Neural cell (in vitro differentiated cells): ENCODE measurements around the gene ARL10.

Experiments
- CTCF ChIP-seq: fragments of 450-650 bp; IDR thresholded peaks from 2 replicates; pipeline ENCODE4 v1.5.1; 2014; ENCODE audit warnings: antibody characterized with exemption, mild to moderate bottlenecking, moderate library complexity; ENCODE audit not compliant: poor library complexity, severe bottlenecking
- EP300 ChIP-seq: fragments of 450-650 bp; conservative IDR thresholded peaks from 2 replicates; pipeline ENCODE4 v1.6.1; 2014; ENCODE audit warnings: antibody characterized with exemption, mild to moderate bottlenecking, moderate library complexity; ENCODE audit not compliant: poor library complexity, severe bottlenecking
- EZH2 ChIP-seq: fragments of 200-600, 300-800 bp; shearing (Covaris generic), sonication (generic); IDR thresholded peaks from 2 replicates; pipeline ENCODE4 v1.6.1; 2014; ENCODE audit warnings: antibody characterized with exemption, low read length, borderline replicate concordance, mild to moderate bottlenecking; ENCODE audit not compliant: insufficient read depth, poor library complexity, severe bottlenecking
- POLR2AphosphoS5 ChIP-seq: IDR thresholded peaks from 2 replicates; pipeline ENCODE4 v1.6.1; 2012

GRCh38 chr5:176373100-176373818 lies 8.0 kb downstream of the ARL10 start:
- TF ChIP-seq CTCF (no peak), EZH2 (no peak), POLR2AphosphoS5 (no peak), EP300 (no peak)
